GM10266 (cell line): ENCODE data around the gene PDIA2.
A peak's percentile ranks its signal among the peaks of the same experiment; 100 is the strongest.

Experiments used
- DNase-seq: peaks from one replicate; pipeline ENCODE4 v3.0.0; 2012; ENCODE audit errors: extremely low spot score
- TF ChIP-seq, protein P1 (sequence below): IDR thresholded peaks from 2 replicates; pipeline ENCODE4 v1.5.1; 2012; ENCODE audit warnings: mild to moderate bottlenecking, low read depth; ENCODE audit not compliant: control insufficient read depth, insufficient read depth; ENCODE audit errors: missing control alignments

Gene PDIA2

DNA sequence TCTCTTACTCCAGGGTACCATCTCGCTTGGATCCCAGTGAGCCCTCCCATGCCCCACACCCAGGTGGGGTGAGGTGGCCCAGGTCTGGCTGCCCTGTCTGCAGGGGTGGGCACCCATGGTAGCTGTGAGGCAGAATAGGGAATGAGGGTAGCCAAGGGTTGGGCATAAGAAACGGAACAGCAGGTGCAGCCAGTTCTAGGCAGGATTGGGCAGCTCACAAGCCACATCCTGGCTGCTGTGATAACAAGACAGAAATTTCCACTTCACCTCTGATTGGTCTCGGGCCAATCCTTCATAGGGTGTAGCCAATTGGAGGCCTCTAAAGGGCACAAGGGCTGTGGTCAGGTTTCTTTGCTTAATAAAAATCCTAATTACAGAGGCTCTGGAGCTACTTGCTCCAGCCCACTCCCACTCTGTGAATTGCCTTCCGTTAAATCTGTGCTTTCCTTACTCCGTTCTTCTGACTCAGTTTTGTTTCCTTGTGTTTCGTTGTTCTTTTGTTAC is 4.0 kb upstream of the PDIA2 start:
- peak; percentile 80 for DNase-seq
- TF ChIP-seq, protein P1, sequence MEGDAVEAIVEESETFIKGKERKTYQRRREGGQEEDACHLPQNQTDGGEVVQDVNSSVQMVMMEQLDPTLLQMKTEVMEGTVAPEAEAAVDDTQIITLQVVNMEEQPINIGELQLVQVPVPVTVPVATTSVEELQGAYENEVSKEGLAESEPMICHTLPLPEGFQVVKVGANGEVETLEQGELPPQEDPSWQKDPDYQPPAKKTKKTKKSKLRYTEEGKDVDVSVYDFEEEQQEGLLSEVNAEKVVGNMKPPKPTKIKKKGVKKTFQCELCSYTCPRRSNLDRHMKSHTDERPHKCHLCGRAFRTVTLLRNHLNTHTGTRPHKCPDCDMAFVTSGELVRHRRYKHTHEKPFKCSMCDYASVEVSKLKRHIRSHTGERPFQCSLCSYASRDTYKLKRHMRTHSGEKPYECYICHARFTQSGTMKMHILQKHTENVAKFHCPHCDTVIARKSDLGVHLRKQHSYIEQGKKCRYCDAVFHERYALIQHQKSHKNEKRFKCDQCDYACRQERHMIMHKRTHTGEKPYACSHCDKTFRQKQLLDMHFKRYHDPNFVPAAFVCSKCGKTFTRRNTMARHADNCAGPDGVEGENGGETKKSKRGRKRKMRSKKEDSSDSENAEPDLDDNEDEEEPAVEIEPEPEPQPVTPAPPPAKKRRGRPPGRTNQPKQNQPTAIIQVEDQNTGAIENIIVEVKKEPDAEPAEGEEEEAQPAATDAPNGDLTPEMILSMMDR = no peak

DNA sequence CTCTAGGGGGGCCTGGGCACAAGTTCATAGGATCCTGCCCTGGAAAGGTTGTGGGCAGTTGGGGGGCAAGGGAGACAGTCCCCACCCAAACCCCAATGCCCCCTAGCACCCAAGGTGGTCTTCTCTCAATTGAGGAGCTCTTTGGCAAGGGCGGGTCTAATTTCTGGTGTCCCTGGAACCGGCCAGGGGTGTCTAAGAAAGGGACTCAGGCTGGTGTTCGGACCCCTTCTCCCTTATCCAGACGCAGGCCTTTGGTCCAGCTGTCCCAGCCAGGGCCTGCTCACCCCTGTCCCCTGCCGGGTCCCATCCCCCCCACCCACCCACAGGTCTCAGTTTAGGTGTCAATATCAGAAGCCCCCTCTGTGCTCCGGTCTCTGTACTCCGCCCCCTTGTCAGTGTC is 3.4 kb upstream of the PDIA2 start:
- TF ChIP-seq, protein P1 = no peak

DNA sequence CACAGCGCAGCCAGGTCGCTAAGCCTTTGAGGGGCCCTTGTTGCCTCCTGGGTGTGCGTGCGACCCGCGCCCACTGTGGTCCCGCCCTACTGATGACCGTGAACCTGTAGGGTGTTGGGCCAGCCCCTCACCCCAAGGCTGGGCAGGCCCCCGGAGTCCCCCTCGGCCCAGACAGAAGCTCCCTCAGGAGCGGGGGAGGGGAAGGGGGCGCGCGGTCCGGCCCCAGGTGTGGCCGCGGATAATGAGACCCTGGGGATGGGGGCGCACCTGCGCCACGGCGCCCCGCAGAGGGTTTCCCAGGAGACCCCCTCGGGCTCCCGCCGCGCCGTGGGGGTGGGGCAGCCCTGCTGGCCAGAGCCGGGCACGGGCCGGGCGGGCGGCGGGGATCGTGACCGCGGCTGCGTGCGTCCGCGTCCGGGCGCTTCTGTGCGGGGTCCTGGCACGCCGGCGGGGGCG is 2.9 kb upstream of the PDIA2 start:
- TF ChIP-seq, protein P1 = no peak
- DNase-seq = no peak

More for the DNA sequence above, 3.4 kb upstream of the PDIA2 start:
- DNase-seq = peak; percentile 39

DNA sequence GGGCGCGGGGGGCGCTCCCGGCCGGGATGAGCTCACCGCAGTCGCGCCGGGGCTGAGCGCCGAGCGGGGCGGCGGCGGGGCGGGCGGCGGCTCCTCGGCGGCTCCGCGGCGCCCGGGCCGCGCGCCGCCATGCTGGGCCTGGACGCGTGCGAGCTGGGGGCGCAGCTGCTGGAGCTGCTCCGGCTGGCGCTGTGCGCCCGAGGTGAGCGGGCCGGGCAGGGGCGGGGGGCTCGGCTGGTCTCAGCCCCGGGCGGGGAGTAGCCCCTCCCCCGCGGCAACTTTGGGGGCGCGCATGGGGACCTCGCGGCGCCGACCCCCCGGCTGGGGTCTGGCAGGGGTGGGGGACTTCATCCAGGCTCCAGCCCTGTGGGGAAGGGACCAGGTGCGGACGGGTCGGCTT is 2.4 kb upstream of the PDIA2 start, which contains the start of gene ARHGDIG:
TSS of gene ARHGDIG (plus strand) at position 40 of the 400 bp plus-strand sequence. CDS start at position 130, 90 bp downstream.
- DNase-seq = peak; percentile 43

DNA sequence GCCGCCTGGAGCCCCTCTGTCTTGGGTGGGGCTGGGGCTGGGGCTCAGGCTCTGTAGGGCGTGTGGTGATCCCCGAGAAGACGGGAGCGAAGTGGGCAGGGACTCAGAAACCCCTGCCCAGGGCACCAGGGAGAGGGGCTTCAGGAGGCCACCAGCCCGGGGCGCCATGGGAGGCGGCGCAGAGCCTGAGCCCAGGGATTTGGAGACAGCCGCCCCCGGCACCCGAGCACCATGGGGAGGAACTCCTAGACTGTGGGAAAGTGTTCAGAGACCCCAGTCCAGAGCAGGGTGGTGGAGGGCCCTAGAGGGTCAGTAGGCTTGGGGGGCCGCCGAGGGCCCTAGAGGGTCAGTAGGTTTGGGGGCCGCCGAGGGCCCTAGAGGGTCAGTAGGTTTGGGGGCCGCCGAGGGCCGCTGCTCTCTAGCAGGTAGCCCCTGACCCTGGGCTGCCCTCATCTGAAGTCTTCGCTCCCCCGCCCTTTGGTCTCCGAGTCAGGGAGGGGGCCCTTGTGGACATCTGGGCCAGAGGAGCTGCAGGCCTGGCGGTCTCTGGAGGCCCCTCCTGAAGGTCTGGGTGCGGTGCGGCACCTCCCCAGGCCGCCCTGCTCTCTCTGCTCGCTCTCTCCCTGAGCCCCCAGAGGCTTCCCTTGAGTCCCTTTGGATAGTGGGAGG is 1.8 kb upstream of the PDIA2 start:
- DNase-seq = peak; percentile 38
- TF ChIP-seq, protein P1 = no peak

More for the DNA sequence above, 2.4 kb upstream of the PDIA2 start, which contains the start of gene ARHGDIG:
- TF ChIP-seq, protein P1 = no peak

DNA sequence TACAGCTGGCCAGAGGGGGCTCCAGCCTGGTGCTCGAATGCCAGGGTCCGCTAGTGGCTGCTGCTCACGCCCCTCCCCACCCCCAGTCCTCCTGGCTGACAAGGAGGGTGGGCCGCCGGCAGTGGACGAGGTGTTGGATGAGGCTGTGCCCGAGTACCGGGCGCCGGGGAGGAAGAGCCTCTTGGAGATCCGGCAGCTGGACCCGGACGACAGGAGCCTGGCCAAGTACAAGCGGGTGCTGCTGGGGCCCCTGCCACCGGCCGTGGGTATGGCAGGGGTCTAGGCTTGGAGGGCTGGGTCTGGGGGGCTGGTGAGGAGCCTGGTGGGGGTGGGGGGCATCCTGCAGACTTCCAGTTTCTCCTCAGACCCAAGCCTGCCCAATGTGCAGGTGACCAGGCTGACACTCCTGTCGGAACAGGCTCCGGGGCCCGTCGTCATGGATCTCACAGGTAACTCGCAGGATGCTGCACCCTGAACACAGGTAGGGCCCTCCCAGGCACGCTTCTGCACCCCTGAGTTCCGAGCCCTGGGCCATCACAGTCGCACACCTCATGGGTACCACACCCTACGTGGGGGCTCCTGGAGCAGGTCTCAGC is 1.2 kb upstream of the PDIA2 start:
- TF ChIP-seq, protein P1 = no peak
- DNase-seq = peak; percentile 43

DNA sequence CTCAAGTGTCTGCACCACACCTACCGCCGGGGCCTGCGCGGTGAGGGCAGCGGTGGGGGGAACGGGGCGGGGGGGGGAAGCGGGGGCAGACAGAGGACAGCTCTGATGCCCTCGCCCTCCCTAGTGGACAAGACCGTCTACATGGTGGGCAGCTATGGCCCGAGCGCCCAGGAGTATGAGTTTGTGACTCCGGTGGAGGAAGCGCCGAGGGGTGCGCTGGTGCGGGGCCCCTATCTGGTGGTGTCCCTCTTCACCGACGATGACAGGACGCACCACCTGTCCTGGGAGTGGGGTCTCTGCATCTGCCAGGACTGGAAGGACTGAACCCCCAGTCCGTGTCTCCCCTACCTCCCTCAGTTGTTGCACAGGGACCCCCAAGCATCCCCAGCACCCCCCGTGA is 473 bp upstream of the PDIA2 start:
- DNase-seq = no peak
- TF ChIP-seq, protein P1 = no peak
